HL-60 (cell line): ENCODE measurements around the gene DTD2.

Source experiments
- DNase-seq, 2 experiments: peaks; one replicate each; pipeline ENCODE4 v3.0.0-alpha.2; 2010 to 2020; ENCODE audit warnings: low read depth in 1 of 2, low spot score in 1 of 2
- H3K27ac ChIP-seq: fragments of 250-450 bp; sonication (Bioruptor Pico); replicated peaks from 2 replicates; pipeline ENCODE4 v1.5.1; 2020; ENCODE audit warnings: mild to moderate bottlenecking, moderate library complexity
- H3K27me3 ChIP-seq: fragments of 250-450 bp; sonication (Bioruptor Pico); 2 replicates; pipeline ENCODE4 v1.5.1; 2021; ENCODE audit warnings: mild to moderate bottlenecking, moderate library complexity; ENCODE audit not compliant: insufficient read depth, poor library complexity, severe bottlenecking
- H3K4me3 ChIP-seq: replicated peaks from 2 replicates; pipeline ENCODE4 v1.5.1; 2011; ENCODE audit warnings: mild to moderate bottlenecking, control low read depth, low read length; ENCODE audit not compliant: insufficient read depth
- GABPA ChIP-seq: IDR thresholded peaks from 2 replicates; pipeline ENCODE4 v1.6.1; 2012; ENCODE audit warnings: low read depth
- POLR2AphosphoS5 ChIP-seq: IDR thresholded peaks from 2 replicates; pipeline ENCODE4 v1.6.1; 2012; ENCODE audit warnings: low read depth
- SPI1 ChIP-seq: IDR thresholded peaks from 2 replicates; pipeline ENCODE4 v1.6.1; 2012; ENCODE audit warnings: low read depth, mild to moderate bottlenecking, borderline replicate concordance
- TF ChIP-seq, protein P1 (sequence below): IDR thresholded peaks from one replicate; pipeline ENCODE4 v1.5.1; 2011; ENCODE audit warnings: low read length, control low read depth, inconsistent platforms; ENCODE audit not compliant: insufficient read depth
- TF ChIP-seq, protein P2 (sequence below): IDR thresholded peaks from 2 replicates; pipeline ENCODE4 v1.6.1; 2012; ENCODE audit warnings: low read depth; ENCODE audit not compliant: insufficient replicate concordance

The DTD2 gene

DNA sequence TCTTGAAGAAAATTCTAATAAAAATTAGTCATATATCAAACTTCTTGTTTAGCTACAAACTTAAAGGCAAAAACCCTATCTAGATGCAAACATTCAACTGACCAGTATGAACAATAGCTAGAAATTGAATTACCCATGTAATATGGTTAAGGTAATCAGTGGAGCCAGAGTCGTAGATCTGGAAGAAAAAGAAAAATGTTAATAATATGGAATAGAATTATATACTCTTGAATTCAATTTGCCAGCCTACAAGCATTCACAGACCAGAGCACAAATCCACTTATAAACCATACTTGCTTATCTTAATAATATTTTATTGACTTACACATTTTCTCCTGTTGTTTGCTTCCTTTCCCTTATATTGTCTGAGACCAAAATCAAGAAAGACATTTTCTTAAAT is 29.3 kb downstream of the DTD2 start:
- DNase-seq, result no peak
- Histone ChIP-seq H3K27ac (no peak overlapping the region), H3K4me3 (no peak overlapping the region), H3K27me3 (no peaks in the 10 kb centered on the region)
- TF ChIP-seq POLR2AphosphoS5 (no peak), SPI1 (no peak), GABPA (no peak)
- TF ChIP-seq, protein P1, sequence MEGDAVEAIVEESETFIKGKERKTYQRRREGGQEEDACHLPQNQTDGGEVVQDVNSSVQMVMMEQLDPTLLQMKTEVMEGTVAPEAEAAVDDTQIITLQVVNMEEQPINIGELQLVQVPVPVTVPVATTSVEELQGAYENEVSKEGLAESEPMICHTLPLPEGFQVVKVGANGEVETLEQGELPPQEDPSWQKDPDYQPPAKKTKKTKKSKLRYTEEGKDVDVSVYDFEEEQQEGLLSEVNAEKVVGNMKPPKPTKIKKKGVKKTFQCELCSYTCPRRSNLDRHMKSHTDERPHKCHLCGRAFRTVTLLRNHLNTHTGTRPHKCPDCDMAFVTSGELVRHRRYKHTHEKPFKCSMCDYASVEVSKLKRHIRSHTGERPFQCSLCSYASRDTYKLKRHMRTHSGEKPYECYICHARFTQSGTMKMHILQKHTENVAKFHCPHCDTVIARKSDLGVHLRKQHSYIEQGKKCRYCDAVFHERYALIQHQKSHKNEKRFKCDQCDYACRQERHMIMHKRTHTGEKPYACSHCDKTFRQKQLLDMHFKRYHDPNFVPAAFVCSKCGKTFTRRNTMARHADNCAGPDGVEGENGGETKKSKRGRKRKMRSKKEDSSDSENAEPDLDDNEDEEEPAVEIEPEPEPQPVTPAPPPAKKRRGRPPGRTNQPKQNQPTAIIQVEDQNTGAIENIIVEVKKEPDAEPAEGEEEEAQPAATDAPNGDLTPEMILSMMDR, result no peak
- TF ChIP-seq, protein P2, sequence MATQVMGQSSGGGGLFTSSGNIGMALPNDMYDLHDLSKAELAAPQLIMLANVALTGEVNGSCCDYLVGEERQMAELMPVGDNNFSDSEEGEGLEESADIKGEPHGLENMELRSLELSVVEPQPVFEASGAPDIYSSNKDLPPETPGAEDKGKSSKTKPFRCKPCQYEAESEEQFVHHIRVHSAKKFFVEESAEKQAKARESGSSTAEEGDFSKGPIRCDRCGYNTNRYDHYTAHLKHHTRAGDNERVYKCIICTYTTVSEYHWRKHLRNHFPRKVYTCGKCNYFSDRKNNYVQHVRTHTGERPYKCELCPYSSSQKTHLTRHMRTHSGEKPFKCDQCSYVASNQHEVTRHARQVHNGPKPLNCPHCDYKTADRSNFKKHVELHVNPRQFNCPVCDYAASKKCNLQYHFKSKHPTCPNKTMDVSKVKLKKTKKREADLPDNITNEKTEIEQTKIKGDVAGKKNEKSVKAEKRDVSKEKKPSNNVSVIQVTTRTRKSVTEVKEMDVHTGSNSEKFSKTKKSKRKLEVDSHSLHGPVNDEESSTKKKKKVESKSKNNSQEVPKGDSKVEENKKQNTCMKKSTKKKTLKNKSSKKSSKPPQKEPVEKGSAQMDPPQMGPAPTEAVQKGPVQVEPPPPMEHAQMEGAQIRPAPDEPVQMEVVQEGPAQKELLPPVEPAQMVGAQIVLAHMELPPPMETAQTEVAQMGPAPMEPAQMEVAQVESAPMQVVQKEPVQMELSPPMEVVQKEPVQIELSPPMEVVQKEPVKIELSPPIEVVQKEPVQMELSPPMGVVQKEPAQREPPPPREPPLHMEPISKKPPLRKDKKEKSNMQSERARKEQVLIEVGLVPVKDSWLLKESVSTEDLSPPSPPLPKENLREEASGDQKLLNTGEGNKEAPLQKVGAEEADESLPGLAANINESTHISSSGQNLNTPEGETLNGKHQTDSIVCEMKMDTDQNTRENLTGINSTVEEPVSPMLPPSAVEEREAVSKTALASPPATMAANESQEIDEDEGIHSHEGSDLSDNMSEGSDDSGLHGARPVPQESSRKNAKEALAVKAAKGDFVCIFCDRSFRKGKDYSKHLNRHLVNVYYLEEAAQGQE, result no peak

DNA sequence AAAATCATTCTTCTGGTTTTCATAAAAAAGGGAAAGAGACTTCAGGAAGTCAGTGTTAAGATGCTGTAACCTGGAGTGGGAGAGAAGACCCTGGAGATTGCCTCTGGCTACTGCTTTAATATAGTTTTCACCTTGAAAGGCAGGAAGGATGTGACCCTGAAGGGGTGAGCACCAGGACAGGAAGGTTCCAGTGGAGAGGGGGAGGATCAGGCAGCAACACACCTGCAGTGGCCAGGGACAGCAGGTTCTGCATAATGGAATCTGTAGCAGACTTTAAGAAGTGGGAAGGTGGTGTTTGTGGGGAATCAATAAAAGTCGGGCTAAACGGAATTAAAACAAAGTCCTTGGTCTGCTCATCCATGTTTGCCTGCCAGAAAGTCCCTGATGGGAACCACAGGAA is 30.6 kb downstream of the DTD2 start:
- H3K27me3 ChIP-seq, result no peaks in the 10 kb centered on the region
- H3K4me3 ChIP-seq, result no peak overlapping the region
- TF ChIP-seq GABPA, result no peak
- TF ChIP-seq, protein P2, result no peak
- TF ChIP-seq POLR2AphosphoS5, result no peak
- no peak for TF ChIP-seq SPI1
- no peak for DNase-seq
- H3K27ac ChIP-seq, result no peak overlapping the region

DNA sequence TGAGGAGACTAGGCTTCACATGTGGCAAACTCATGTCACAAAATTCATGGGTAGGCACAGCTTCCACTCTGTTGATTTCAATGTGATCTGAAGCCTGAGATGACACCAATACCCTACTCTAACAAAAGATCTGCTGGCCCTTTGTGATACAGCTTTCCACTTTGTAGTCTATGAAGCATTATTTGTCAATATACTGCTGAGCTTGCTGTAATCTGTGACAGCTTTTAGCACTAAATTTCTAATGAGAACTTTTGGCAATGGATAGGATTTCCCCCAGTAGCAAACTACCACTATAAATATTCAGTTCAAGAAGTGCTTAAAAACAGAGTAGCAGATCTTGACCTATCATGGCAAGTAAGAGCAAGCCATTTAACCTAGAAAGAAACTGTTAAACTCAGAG is 31.4 kb downstream of the DTD2 start:
- H3K27ac ChIP-seq, result no peak overlapping the region
- H3K4me3 ChIP-seq, result no peak overlapping the region
- H3K27me3 ChIP-seq, result no peaks in the 10 kb centered on the region
- TF ChIP-seq POLR2AphosphoS5 (no peak), GABPA (no peak), SPI1 (no peak)
- TF ChIP-seq, protein P2, result no peak
- TF ChIP-seq, protein P1, result no peak
- no peak for DNase-seq

DNA sequence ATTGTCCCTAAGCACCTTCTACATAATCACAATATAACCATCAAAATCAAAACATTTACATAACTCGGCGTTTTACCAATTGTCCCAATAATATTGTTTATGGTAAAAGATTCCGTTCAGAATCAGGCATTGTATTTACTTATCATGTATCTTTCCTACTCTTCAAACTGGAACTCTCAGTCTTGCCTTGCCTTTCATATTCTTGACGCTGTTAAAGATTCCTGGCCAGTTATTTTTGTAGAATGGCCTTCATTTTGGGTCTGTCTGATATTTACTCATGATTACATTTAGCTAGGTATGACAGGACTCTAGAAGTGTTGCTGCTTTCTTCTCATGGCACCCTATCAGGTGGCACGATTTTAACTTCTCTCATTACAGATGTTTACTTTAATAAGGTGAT is 36.1 kb downstream of the DTD2 start:
- peak overlapping the region; percentile 88 for H3K27ac ChIP-seq
- no peak for TF ChIP-seq GABPA
- TF ChIP-seq POLR2AphosphoS5, result no peak
- no peak for TF ChIP-seq SPI1
- TF ChIP-seq, protein P1, result no peak
- TF ChIP-seq, protein P2, result no peak
- H3K4me3 ChIP-seq, result peak overlapping the region; percentile 86

More for the DNA sequence above, 36.1 kb downstream of the DTD2 start:
- DNase-seq, result no peak
- no peaks in the 10 kb centered on the region for H3K27me3 ChIP-seq
